Measurements from ENCODE around the gene EML1.

EML1 gene

DNA sequence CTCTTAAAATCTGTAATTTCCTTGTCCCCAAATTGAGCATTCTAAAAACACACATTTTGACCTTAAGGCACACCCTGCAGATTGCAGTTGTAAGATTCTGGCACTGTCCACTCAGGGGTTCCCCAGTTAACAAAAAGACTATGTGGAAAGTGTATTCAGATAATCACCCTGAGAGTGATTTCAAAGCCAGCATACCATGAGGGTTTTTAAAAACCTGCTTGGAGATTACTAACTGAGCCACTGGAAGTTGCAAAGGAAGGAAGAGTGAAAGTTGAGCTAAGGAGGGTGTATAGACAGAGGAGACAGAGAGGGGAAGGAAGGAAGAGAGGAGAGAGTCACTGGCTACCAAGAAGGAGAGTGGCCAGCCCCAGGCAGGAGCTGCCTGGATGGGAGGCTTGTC is 82.6 kb downstream of the EML1 start:
- no peak for TF ChIP-seq ARNT (IDR thresholded peaks at IDR 0.05)
- TF ChIP-seq ELF4 (IDR thresholded peaks at IDR 0.05) = no peak
- no peak for TF ChIP-seq SP1 (IDR thresholded peaks at IDR 0.05)
- no peak for DNase-seq (ENCODE audit: extremely low spot score)
- POLR2A ChIA-PET = no interaction called here
- CTCF ChIA-PET = interaction anchor here (1.1 to 1.2 kb wide), 2 partner anchors 10 to 146 kb away, joined by 3 to 10 read pairs; no protein-coding TSS in a partner anchor

DNA sequence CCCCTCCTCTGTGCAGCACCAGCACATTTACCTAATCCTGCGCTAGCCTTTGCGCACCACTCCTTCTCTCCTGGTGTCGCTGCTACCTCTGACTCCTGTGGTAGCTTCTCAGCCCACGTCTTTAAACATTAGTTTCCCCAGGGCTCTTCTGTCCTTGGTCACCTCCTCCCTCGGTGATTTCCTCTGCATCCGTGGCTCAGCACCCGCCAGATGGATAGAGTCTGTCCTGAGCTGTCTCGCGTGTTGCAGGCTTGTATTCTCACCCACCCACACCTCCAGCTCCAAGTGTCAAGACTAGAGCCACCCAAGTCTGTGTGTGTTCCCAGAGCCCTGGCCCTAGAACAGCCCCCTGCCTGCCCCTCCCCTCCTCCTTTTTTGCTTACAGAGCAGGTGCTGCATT is 83.2 kb downstream of the EML1 start:
- DNase-seq (ENCODE audit: extremely low spot score) = no peak
- ChIA-PET POLR2A (no interaction called here), CTCF (interaction anchor here (1.1 to 1.2 kb wide), 2 partner anchors 9 to 146 kb away, joined by 3 to 10 read pairs; no protein-coding TSS in a partner anchor)
- TF ChIP-seq FOXK2 (IDR thresholded peaks at IDR 0.05) (no peak), FOXM1 (IDR thresholded peaks at IDR 0.05; ENCODE audit: borderline replicate concordance) (no peak), L3MBTL2 (conservative IDR thresholded peaks at IDR 0.05) (no peak), ARNT (IDR thresholded peaks at IDR 0.05) (no peak), SP1 (IDR thresholded peaks at IDR 0.05) (no peak), LEF1 (IDR thresholded peaks at IDR 0.05; ENCODE audit: borderline replicate concordance) (no peak), CTBP1 (IDR thresholded peaks at IDR 0.05; ENCODE audit: borderline replicate concordance) (no peak), NFRKB (IDR thresholded peaks at IDR 0.05) (no peak), ZNF384 (IDR thresholded peaks at IDR 0.05) (no peak), BHLHE40 (IDR thresholded peaks at IDR 0.05; ENCODE audit: borderline replicate concordance) (no peak), ELF4 (IDR thresholded peaks at IDR 0.05) (no peak), FOXA1 (IDR thresholded peaks at IDR 0.05) (no peak), TARDBP (IDR thresholded peaks at IDR 0.05) (no peak), SUZ12 (IDR thresholded peaks at IDR 0.05) (no peak)
- TF ChIP-seq, protein P1, sequence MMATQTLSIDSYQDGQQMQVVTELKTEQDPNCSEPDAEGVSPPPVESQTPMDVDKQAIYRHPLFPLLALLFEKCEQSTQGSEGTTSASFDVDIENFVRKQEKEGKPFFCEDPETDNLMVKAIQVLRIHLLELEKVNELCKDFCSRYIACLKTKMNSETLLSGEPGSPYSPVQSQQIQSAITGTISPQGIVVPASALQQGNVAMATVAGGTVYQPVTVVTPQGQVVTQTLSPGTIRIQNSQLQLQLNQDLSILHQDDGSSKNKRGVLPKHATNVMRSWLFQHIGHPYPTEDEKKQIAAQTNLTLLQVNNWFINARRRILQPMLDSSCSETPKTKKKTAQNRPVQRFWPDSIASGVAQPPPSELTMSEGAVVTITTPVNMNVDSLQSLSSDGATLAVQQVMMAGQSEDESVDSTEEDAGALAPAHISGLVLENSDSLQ (IDR thresholded peaks at IDR 0.05) = no peak

DNA sequence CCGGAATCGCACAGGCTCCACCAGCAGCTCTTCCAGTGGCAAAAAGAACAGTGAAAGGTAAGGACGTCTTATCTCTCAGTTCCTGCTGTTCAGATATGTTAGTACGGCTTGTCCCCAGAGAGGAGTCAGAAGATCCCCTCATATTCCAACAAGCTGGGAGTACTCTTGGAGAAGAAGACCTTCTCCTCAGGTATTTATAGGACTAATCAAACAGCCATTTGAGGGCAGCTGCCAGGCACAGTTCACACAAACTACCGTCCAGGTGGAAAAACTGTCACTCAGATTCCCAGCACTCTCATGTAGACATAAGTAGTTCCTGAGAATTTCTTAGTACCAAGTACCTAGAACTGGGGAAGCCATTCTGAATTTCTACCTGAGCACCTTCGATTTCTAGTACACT is 85.3 kb downstream of the EML1 start:
- CTCF ChIA-PET = no interaction called here
- TF ChIP-seq FOXM1 (IDR thresholded peaks at IDR 0.05; ENCODE audit: borderline replicate concordance) (no peak), CTBP1 (IDR thresholded peaks at IDR 0.05; ENCODE audit: borderline replicate concordance) (no peak), LEF1 (IDR thresholded peaks at IDR 0.05; ENCODE audit: borderline replicate concordance) (no peak), BHLHE40 (IDR thresholded peaks at IDR 0.05; ENCODE audit: borderline replicate concordance) (no peak), FOXA1 (IDR thresholded peaks at IDR 0.05) (no peak), ZNF384 (IDR thresholded peaks at IDR 0.05) (no peak), SP1 (IDR thresholded peaks at IDR 0.05) (no peak), ARNT (IDR thresholded peaks at IDR 0.05) (no peak), NFRKB (IDR thresholded peaks at IDR 0.05) (no peak), ELF4 (IDR thresholded peaks at IDR 0.05) (no peak), HDGF (IDR thresholded peaks at IDR 0.05; ENCODE audit: borderline replicate concordance) (no peak), SUZ12 (IDR thresholded peaks at IDR 0.05) (no peak), TARDBP (IDR thresholded peaks at IDR 0.05) (no peak), FOXK2 (IDR thresholded peaks at IDR 0.05) (no peak), L3MBTL2 (conservative IDR thresholded peaks at IDR 0.05) (no peak)
- TF ChIP-seq, protein P1 (IDR thresholded peaks at IDR 0.05) = no peak
- POLR2A ChIA-PET = no interaction called here
- no peak for DNase-seq (ENCODE audit: extremely low spot score)

DNA sequence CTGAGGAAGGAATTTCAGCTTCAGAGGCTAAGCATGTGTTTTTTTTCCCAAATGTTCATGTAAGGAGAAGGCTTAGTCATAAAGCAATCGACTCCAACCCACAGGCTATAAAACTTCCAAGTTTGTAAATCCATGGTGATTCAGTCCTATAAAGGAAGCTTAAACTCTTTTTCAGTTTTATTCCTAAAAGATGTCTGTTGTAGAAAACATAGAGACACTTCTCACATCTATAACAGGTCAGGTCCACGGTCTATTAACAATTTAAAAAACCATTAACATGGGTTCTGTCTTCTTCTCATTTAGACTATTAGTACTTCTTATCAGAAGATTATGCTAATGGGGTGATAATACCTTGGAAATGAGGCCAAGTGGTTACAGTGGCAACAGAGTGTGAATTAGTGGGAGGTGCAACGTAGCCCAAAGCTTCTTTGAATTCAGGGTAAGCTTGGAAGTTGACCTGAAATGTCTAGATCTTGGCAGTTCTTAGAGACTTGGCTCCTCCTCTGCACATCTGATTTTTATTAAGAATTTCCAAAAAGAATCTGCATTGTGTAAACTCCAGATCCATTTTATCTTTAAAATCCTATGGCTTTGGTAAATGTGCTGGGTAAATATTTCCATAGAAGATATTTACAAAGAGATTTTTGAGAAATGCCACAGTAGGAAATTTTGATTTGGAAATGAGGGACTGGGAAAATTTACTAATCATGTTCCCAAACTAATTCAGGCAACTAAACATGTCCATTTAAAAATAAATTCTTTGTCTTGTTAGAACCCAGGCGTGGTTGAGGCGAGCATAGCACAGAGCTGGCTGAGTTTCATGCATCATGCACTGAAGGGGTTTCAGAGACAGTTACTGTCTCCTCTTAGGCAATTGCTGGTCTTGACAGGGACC is 86.4 kb downstream of the EML1 start:
- DNase-seq (ENCODE audit: extremely low spot score) = no peak
- TF ChIP-seq FOXA1 (IDR thresholded peaks at IDR 0.05) (no peak), NFRKB (IDR thresholded peaks at IDR 0.05) (no peak), TARDBP (IDR thresholded peaks at IDR 0.05) (no peak), BHLHE40 (IDR thresholded peaks at IDR 0.05; ENCODE audit: borderline replicate concordance) (no peak), HDGF (IDR thresholded peaks at IDR 0.05; ENCODE audit: borderline replicate concordance) (no peak), ARNT (IDR thresholded peaks at IDR 0.05) (no peak), LEF1 (IDR thresholded peaks at IDR 0.05; ENCODE audit: borderline replicate concordance) (no peak), FOXM1 (IDR thresholded peaks at IDR 0.05; ENCODE audit: borderline replicate concordance) (no peak), L3MBTL2 (conservative IDR thresholded peaks at IDR 0.05) (no peak), CTBP1 (IDR thresholded peaks at IDR 0.05; ENCODE audit: borderline replicate concordance) (no peak), SUZ12 (IDR thresholded peaks at IDR 0.05) (no peak), SP1 (IDR thresholded peaks at IDR 0.05) (no peak), ZNF384 (IDR thresholded peaks at IDR 0.05) (no peak), ELF4 (IDR thresholded peaks at IDR 0.05) (no peak), FOXK2 (IDR thresholded peaks at IDR 0.05) (no peak)
- TF ChIP-seq, protein P1 (IDR thresholded peaks at IDR 0.05) = no peak
- ChIA-PET POLR2A (interaction anchor here (1.2 kb wide), 2 partner anchors 164 to 196 kb away, joined by 3 read pairs; partner anchors contain the start of gene CYP46A1), CTCF (interaction anchor here (0.8 to 0.9 kb wide), 2 partner anchors 9 to 135 kb away, joined by 3 read pairs; no protein-coding TSS in a partner anchor)

DNA sequence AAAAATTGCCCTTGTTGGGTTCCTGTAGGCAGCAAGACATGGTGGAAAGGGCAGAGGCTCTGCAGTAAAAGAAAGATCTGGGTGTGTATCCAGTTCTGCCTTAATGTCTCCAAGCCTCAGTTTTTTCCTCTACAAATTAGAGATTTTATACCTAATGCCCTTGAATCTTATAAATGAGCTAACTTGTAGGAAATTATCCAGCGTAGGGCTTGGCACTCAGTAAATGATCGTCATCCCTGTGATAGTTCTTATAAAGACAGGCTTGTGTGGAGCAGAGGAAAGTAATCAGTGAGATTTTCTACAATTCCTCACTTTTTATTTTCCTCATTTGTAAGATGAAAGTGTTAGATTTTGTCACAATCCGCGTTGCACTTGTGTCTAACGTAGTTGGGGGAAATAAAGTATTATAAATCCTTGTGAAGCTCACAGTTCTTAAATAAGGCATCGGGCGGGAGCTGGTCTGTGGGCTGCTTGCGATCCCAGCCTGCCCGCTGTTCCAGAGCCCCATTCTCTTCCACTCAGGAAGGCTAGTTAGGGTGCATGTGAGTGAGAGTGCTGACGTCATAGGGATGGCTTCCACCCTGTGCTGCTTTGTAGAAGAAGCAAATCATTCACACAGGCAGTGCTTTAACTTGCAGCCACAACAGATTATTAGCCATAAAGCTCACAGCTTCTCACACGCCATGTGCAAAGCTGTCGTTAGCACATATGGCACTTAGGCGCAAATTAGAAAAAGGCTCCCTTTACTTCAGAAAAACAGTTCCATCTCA is 87.6 kb downstream of the EML1 start:
- no peak for DNase-seq (ENCODE audit: extremely low spot score)
- ChIA-PET POLR2A (interaction anchor here (1.2 kb wide), 1 partner anchor 197 kb away, joined by 3 read pairs; the partner anchor contains the start of gene CYP46A1), CTCF (interaction anchor here (0.8 to 0.9 kb wide), 2 partner anchors 8 to 150 kb away, joined by 3 read pairs; no protein-coding TSS in a partner anchor)
- TF ChIP-seq, protein P1 (IDR thresholded peaks at IDR 0.05) = no peak
- TF ChIP-seq HDGF (IDR thresholded peaks at IDR 0.05; ENCODE audit: borderline replicate concordance) = no peak
- no peak for TF ChIP-seq SUZ12 (IDR thresholded peaks at IDR 0.05)
- TF ChIP-seq SP1 (IDR thresholded peaks at IDR 0.05) = no peak
- TF ChIP-seq CTBP1 (IDR thresholded peaks at IDR 0.05; ENCODE audit: borderline replicate concordance) = no peak
- no peak for TF ChIP-seq ZNF384 (IDR thresholded peaks at IDR 0.05)
- no peak for TF ChIP-seq ARNT (IDR thresholded peaks at IDR 0.05)
- no peak for TF ChIP-seq TARDBP (IDR thresholded peaks at IDR 0.05)
- no peak for TF ChIP-seq L3MBTL2 (conservative IDR thresholded peaks at IDR 0.05)
- no peak for TF ChIP-seq ELF4 (IDR thresholded peaks at IDR 0.05)
- no peak for TF ChIP-seq BHLHE40 (IDR thresholded peaks at IDR 0.05; ENCODE audit: borderline replicate concordance)
- TF ChIP-seq FOXM1 (IDR thresholded peaks at IDR 0.05; ENCODE audit: borderline replicate concordance) = no peak
- TF ChIP-seq FOXK2 (IDR thresholded peaks at IDR 0.05) = no peak
- TF ChIP-seq LEF1 (IDR thresholded peaks at IDR 0.05; ENCODE audit: borderline replicate concordance) = no peak
- no peak for TF ChIP-seq FOXA1 (IDR thresholded peaks at IDR 0.05)
- TF ChIP-seq NFRKB (IDR thresholded peaks at IDR 0.05) = no peak

All from HEK293T (cell line).